ENCODE measurements around the gene WDR37.

WDR37 gene

GRCh38 chr10:1169981-1170866, 114.0 kb downstream of the WDR37 start:
- DNase-seq (ENCODE audit: low spot score) = no peak

GRCh38 chr10:1170867-1171180, 114.6 kb downstream of the WDR37 start:
- no peak for DNase-seq (ENCODE audit: low spot score)

- DNase-seq (ENCODE audit: low spot score) = no peak
Measured at GRCh38 chr10:1171182-1171581, 115.0 kb downstream of the WDR37 start.

- DNase-seq (ENCODE audit: low spot score) = no peak
Measured at GRCh38 chr10:1171586-1171985, 115.4 kb downstream of the WDR37 start.

- no peak for DNase-seq (ENCODE audit: low spot score)
Measured at GRCh38 chr10:1172256-1172984, 116.2 kb downstream of the WDR37 start.

- DNase-seq (ENCODE audit: low spot score) = no peak
Measured at GRCh38 chr10:1173091-1173490, 116.9 kb downstream of the WDR37 start.

- no peak for DNase-seq (ENCODE audit: low spot score)
Measured at GRCh38 chr10:1174022-1174421, 117.8 kb downstream of the WDR37 start.

- no peak for DNase-seq (ENCODE audit: low spot score)
Measured at GRCh38 chr10:1175956-1176565, 119.9 kb downstream of the WDR37 start.

- no peak for DNase-seq (ENCODE audit: low spot score)
Measured at GRCh38 chr10:1177936-1178335, 121.8 kb downstream of the WDR37 start.

- DNase-seq (ENCODE audit: low spot score) = no peak
Measured at GRCh38 chr10:1178506-1178905, 122.3 kb downstream of the WDR37 start.

- no peak for DNase-seq (ENCODE audit: low spot score)
Measured at GRCh38 chr10:1179346-1180070, 123.3 kb downstream of the WDR37 start.

- no peak for DNase-seq (ENCODE audit: low spot score)
Measured at GRCh38 chr10:1180071-1180730, 124.0 kb downstream of the WDR37 start.

GRCh38 chr10:1180836-1181235, 124.7 kb downstream of the WDR37 start:
- no peak for DNase-seq (ENCODE audit: low spot score)
